Measurements from ENCODE around the gene SYDE1.
"Not testable (repeated sequence)": the region's sequence is repeated elsewhere in the genome, so short reads cannot be mapped to it uniquely, and the experiment has no call there.

SYDE1 gene, protein sequence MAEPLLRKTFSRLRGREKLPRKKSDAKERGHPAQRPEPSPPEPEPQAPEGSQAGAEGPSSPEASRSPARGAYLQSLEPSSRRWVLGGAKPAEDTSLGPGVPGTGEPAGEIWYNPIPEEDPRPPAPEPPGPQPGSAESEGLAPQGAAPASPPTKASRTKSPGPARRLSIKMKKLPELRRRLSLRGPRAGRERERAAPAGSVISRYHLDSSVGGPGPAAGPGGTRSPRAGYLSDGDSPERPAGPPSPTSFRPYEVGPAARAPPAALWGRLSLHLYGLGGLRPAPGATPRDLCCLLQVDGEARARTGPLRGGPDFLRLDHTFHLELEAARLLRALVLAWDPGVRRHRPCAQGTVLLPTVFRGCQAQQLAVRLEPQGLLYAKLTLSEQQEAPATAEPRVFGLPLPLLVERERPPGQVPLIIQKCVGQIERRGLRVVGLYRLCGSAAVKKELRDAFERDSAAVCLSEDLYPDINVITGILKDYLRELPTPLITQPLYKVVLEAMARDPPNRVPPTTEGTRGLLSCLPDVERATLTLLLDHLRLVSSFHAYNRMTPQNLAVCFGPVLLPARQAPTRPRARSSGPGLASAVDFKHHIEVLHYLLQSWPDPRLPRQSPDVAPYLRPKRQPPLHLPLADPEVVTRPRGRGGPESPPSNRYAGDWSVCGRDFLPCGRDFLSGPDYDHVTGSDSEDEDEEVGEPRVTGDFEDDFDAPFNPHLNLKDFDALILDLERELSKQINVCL

DNA sequence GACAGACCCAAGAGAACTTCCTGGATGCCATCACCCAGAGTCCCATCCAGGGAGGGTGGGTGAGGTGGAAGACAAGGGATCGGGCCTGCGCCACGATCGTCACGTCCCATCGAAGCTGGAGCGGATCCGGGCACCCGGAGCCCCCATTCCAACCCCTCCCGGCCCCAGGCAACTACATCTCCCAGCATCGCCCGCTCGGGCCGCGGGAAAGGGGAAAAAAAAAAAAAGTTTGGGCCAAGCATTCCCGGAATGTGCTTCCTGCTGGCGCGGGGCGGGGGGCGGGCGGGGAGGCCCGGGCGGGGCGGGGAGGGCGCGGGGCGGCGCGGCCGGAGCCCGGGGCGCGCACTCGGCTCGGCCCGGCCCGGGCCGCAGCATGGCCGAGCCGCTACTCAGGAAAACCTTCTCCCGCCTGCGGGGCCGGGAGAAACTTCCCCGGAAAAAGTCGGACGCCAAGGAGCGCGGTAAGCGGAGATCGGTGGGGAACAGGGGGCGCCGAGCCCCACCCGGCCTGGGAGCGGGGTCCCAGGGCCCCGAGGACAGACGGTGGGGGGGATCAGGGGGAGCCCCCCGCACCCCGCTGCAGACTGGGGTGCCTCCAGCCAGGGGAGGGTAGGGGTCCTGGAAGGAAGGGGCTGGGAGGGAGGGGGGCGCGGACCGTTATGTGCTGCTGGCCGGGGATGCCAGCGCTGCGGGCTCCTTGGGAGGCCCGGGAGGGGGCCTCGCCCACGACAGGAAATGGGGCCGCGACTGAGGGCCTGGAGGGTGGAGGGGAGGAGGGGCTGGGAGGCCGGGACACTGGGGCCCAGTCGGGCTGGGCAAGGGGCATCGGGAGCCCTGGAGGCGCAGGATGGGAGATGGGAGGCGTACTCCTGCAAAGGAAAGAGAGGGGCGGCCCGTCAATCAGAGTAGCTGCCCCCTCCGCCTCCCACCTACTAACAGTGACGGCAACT, at the start of gene SYDE1:
TSS of gene SYDE1 (plus strand) at position 341 of the 950 bp plus-strand sequence. CDS start at position 374, 33 bp downstream.
- in situ Hi-C loops (cut with MboI; ENCODE audit: low sequenced_read_pairs) = no loop called here

DNA sequence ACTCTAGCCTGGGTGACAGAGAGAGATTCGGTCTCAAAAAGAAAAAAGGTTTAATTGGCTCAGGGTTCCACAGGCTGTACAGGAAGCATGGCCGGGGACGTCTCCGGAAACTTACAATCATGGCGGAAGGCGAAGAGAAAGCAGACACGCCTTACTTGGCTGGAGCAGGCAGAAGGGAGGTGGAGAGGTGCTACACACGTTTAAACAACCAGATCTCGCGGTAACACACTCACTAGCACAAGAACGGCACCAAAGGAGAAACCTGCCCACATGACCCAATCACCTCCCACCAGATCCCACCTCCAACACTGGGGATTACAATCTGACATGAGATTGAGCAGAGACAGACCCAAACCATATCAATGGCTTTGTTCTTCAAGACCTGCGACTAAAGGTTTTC, 45.2 kb upstream of the SYDE1 start:
- in situ Hi-C loops (cut with MboI; ENCODE audit: low sequenced_read_pairs) = no loop called here

DNA sequence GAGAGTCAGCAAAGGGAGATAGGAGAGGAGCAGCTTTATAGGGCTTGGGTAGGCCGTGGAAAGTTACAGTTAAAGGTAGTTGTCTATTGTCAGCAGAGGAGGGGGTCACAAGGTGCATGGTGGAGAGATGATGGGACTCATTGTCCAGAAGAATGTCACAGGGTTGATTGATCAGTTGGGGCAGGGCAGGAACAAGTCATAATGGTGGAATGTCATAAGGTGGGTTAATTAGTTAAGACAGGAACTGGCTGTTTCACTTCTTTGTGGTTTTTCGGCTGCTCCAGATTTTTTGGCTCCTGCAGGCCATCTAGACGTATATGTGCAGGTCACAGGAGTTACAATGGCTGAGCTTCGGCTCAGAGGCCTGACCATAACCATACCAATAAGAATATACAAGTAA, 36.8 kb upstream of the SYDE1 start:
- in situ Hi-C loops (cut with MboI; ENCODE audit: low sequenced_read_pairs) = not testable (repeated sequence)

DNA sequence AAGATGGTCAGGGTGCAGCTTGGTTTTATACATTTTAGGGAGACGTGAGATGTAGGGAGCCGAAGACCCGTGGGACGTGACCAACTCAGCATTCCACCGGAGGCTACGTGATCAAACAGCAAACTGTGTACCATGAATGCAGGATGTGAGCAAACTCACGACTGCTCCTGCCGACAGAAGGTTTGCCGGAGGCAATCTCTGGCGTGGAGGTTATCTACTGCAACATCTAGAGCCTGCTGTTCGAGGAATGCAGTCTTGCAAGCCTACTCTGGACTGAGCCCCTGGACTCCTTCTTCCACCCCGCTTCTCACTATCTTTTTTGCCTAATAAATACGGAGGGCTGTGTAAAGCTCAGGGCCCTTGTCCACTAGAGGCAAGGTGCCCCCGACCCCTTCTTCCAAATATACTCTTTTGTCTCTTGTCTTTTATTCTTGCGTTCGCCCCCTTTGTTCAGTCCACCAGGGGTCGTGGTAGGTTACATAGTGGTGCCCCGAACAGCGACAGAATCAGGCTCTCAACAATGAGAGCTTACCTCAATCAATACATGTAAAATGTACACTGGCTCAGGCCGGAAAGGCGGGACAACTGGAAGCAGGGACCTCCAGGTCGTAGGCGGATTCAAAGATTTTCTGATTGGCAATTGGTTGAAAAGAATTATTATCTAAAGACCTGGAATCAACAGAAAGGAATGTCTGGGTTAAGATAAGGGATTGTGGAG, 34.1 kb upstream of the SYDE1 start:
- in situ Hi-C loops (cut with MboI; ENCODE audit: low sequenced_read_pairs) = no loop called here

DNA sequence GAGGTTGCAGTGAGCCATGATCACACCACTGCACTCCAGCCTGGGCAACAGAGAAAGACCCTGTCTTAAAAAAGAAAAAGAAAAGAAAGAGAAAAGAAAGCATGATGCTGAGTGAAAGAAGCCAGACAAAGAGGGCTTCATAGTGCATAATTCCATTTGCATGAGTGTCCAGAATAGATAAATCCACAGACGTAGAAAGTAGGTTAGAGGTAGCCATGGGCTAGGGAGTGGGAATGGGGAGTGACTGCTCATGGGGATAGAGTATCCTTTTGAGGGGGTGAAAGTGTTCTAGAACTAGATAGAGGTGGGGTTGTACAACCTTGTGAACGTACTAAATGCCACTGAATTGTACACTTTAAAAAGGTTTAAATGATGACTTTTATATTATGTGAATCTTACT, 32.8 kb upstream of the SYDE1 start:
- in situ Hi-C loops (cut with MboI; ENCODE audit: low sequenced_read_pairs) = no loop called here

DNA sequence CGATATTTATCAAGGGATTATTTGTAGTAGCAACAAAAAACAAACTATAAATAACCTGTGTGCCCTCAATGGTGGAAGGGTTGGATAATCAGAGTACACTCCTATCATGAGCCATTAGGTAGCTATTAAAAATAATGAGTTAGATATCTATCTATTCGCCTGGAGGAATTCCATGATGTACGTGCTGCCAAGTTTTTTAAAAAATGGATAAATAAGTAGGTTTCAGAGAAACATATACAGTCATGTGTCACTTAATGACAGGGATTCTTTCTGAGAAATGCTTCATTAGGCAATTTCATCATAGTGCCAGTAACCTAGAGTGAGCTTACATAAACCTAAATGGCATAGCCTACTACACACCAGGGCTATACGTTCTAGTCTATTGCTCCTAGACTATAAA, 31.4 kb upstream of the SYDE1 start:
- in situ Hi-C loops (cut with MboI; ENCODE audit: low sequenced_read_pairs) = no loop called here

DNA sequence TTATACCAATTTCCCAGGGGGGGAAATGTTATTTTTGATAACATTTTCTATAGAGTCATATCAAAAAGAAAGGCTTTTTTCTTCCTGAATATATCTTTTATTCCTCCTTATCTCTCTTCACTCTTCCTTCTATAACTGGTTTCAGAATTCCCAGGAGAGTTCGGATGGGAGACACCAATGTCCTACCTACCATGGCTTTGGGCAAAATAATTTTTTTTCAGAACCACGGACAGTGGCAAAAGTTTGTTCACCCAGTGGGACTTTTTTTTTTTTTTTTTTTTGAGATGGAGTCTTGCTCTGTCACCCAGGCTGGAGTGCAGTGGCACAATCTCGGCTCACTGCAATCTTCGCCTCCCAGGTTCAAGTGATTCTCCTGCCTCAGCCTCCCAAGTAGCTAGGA, 27.2 kb upstream of the SYDE1 start:
- in situ Hi-C loops (cut with MboI; ENCODE audit: low sequenced_read_pairs) = not testable (repeated sequence)

DNA sequence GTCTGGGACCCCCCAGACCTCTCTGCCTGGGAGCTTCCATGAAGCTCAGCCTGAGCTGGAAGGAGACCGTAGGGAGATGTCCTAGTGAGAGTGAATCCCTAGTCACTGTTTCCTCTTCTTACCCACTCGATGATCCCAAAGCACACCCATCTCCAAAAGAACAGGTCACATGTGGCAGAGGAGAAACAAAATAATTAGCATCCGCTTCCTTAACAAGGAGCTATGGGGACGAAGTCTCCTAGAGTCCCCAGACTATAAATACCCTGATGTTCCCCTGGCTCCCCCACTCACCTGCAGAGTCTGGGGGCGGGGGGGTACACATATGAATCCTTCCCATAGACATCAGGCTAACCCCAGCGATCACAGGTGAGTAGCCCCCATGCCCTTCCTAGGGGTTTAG, 25.3 kb upstream of the SYDE1 start, which contains the start of gene OR1I1:
TSS of gene OR1I1 (plus strand) at position 301 of the 400 bp plus-strand sequence. CDS start 4,855 bp downstream, outside the sequence.
- in situ Hi-C loops (cut with MboI; ENCODE audit: low sequenced_read_pairs) = no loop called here

DNA sequence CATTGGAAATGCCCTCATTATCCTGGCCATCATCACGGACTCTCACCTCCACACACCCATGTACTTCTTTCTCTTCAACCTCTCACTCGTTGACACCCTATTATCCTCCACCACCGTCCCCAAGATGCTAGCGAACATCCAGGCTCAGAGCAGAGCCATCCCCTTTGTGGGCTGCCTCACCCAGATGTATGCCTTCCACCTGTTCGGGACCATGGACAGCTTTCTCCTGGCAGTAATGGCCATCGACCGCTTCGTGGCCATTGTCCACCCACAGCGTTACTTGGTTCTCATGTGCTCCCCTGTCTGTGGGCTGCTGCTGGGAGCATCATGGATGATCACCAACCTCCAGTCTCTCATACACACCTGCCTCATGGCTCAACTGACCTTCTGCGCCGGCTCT, 20.0 kb upstream of the SYDE1 start:
- in situ Hi-C loops (cut with MboI; ENCODE audit: low sequenced_read_pairs) = no loop called here

DNA sequence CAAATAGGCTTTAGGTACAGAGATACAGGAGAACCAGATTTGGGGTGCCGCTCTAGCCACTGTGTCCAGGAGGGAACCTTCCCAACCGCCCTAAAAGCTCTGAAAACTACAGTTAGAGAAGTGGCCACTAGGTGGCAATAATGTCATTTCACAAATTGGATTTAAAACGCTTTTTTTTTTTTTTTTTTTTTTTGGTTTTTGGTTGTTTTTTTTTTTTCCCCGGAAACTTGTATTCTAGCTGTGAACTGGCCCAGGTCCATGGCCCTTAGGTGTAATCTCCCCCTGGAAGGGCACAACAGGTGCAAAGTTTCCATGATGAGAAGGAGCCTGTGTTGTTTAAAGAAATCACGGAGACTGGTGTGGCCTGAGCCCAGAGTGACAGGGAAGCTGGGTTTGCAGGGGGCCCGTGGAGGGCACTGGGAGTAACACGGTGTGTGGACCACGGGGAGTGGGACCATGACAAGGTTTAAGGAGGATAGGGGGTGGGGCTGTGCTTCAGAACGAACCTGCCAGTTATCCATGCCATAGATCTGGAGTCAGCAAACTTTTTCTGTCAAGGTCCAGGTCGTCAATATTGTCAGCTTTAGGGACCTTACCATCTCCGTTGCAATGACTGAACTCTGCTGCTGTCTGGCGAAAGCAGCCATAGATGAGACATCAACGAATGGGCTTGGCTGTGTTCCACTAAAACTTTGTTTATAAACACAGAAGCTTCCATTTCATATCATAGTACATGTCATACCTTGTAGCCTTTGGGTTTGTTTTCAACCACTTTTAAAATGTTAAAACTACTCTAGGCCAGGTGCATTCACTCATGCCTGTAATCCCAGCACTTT, 15.1 kb upstream of the SYDE1 start:
- in situ Hi-C loops (cut with MboI; ENCODE audit: low sequenced_read_pairs) = no loop called here

DNA sequence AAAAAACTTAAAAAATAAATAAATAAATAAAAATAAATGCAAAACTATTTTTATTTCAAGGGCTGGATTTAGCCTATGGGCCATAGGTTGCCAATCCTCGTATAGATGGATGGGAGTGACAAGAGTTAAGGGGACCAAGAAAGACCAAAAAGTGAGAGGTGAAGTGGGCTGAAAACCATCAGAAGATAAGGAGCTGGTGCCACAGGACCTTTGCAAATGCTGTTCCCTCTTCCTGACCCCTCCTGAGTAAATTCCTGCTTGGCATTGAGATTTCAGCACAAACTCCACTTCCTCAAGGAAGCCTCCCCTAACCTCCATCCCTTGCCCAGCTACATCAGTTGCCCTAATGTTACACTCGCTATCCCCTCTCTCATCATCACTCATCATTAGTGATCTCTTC, 14.2 kb upstream of the SYDE1 start:
- in situ Hi-C loops (cut with MboI; ENCODE audit: low sequenced_read_pairs) = no loop called here

DNA sequence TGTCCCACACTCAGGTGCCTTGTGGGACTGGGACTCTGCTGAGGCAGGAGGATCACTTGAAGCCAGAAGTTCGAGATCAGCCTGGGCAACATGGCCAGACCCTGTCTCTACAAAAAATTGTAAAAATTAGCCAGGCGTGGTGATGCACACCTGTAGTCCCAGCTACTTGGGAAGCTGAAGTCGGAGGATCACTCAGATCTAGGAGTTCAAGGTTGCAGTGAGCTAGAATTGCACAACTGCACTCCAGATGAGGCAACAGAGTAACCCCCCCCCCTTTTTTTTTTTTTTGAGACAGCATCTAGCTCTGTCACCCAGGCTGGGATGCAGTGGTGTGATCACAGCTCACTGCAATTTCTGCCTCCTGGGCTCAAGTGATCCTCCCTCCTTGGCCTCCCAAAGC, 11.0 kb upstream of the SYDE1 start:
- in situ Hi-C loops (cut with MboI; ENCODE audit: low sequenced_read_pairs) = no loop called here

DNA sequence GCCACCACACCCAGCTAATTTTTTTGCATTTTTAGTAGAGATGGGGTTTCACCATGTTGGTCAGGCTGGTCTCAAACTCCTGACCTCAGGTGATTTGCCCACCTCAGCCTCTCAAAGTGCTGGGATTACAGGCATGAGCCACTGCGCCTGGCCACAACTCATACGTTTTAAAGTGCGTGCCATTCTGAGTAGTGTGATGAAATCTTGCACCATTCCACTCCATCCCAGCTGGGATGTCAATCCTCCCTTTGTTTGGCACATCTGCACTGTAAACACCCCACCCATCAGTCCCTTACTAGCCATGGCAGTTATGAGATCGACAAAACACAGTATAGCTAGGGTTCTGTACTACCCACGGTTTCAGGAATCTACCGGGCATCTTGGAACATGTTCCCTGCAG, 9.2 kb upstream of the SYDE1 start:
- in situ Hi-C loops (cut with MboI; ENCODE audit: low sequenced_read_pairs) = not testable (repeated sequence)

DNA sequence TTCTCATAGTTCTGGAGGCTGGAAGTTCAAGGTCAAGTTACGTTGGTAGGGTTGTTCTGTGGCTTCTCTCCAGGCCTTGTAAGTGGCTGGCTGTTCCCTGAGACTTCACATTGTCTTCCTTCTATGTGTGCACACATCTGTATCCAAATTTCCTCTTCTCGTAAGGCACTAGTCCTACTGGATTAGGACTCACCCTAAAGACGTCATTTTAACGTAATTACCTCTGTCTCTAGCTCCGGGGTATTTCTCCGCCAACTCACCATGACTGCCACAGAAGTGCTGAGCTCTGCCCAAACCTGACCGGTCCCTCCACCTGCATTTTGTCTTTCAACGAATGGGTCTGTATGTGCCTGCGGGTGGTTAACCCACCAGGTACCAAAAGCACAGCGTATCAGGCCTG, 8.7 kb upstream of the SYDE1 start:
- in situ Hi-C loops (cut with MboI; ENCODE audit: low sequenced_read_pairs) = no loop called here

DNA sequence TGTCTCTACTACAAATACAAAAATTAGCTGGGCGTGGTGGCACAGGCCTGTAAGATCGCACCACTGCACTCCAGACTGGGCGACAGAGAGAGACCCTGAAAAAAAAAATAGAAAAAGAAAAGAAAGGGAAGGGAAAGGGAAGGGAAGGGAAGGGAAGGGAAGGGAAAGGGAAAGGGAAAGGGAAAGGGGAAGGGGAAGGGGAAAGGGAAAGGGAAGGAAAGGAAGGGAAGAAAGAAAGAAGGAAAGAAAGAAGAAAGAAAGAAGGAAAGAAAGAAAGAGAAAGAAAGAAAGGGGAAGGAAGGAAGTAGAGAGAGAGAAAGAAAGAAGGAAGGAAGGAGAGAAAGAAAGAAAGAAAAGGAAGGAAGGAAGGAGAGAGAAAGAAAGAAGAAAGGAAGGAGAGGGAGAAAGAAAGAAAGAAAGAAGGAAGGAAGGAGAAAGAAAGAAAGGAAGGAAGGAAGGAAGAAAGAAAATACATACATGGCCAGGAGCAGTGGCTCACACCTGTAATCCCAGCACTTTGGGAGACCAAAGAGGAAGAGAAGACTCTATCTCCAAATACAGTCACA, 8.1 kb upstream of the SYDE1 start:
- in situ Hi-C loops (cut with MboI; ENCODE audit: low sequenced_read_pairs) = no loop called here

DNA sequence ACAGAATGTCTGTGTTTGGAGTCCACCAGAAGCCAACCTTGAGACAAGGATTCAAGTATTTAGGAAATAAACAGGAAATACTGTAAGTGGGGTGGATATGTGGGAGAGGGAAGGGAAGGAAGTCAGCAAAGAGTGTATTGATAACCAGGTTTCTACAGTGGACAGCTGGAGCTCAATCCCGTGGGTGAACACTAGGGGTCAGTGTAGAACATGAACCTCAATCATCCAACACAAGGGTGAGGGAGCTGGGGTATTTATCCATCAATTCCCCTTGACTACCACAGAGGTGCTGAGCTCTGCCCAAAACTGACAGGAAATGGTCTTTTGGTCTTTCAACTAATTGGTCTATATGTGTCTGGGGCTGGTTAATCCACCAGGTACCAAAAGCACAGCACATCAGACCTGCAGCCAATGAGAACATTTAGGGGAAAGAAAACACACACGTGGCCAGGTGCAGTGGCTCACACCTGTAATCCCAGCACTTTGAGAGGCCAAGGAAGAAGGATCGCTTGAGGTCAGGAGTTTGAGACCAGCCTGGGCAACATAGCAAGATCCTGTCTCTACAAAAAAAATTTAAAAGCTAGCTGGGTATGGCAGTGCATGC, 5.6 kb upstream of the SYDE1 start:
- in situ Hi-C loops (cut with MboI; ENCODE audit: low sequenced_read_pairs) = no loop called here

DNA sequence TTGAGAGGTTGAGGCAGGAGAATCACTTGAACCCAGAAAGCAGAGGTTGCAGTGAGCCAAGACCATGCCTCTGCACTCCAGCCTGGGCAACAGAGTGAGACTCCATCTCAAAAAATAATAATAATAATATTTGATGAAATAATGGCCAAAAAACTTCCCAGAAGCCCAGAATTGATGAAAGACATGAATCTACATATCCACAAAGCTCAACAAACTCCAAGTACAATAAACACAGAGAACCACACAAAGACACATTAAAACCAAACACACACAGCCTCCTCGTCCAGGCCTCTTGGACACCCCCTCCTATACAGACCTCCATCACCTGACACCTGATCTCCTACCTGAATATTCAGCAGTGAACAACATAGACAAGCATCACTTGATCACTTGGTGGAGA, 3.2 kb upstream of the SYDE1 start:
- in situ Hi-C loops (cut with MboI; ENCODE audit: low sequenced_read_pairs) = no loop called here

DNA sequence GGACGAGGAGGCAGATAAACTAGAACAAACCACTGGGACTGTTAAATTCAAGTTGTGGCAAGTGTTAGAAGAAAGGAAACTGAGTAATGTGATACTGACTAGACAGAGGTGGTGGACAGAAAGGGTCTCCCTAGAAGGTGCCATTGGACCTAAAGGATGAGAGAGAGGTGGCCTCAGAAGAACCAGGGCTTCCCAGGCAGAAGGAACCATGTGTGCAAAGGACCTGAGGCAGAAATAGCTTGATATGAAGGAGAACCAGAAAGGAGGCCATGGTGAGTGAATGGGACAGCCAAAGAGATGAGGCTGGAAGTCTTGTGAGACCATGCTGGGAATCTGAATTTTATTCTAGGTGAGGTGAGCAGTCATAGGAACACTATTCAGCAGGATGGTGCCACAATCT, 2.8 kb upstream of the SYDE1 start:
- in situ Hi-C loops (cut with MboI; ENCODE audit: low sequenced_read_pairs) = no loop called here

DNA sequence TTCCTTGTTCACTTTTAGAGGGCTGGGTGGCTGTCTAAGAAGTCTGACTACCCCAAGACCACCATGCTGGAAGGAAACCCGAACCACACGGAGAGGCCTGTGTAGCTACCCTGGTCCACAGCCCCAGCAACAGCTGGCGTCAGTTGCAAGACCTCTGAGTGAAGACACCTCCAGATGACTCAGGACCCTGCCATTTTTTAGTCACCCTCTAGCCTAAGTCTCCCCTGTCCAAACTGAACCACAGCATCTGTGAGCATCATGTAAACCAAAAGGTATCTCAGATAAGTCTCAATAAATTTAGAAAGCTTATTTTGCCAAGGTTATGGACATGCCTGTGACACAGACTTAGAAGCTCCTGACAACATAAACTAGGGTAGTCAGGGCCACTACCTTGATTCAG, 2.2 kb upstream of the SYDE1 start:
- in situ Hi-C loops (cut with MboI; ENCODE audit: low sequenced_read_pairs) = no loop called here
